GM03348 (cell line): ENCODE results near the gene COA8.

Source experiments
- DNase-seq: peaks from one replicate; pipeline ENCODE4 v3.0.0; 2012; ENCODE audit warnings: low spot score

The COA8 gene

DNA sequence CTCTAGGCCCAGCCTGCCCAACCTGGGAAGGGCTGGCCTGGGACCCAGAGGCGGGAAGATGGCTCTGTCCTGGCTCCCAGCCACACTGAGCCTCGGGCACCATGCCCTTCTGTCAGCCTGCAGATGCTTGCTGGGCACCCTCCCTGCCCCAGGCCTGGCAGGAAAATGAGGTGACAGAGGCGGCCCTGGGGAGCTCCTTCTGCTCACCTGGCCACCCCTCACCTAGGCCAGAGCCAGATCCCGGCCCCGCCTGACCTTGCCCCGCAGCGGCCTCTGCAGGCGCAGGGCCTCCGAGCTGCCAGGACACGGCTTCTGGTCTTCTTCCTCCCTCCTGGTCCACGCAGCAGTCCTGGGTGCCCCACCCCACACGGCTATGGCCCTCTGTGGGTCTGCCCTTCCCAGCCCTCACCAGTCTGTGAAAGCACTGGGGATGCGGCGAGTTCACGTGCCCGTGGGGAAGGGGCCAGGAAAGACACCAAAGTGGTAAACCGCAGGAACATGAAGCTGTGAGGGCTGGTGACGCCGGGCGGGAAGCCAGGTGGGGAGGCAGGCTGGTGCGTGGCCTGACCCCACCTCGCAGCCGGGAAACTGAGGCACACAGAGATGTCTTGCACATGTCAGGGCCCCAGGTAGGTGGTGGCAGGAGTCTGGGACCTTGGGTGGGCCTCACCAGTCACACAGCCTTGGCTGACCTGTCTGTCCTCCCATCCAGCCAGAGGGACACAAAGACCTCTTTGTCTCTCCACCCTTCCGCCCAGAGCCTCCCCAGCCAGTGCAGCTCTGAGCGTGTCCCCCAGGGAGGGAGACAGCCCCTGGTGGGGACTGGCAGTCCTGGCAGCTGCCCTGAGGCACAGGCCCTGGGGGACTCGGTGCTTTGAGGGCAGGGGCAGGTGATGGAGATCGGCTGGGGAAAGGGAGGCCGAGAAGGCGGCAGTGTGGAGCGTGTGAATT, 13.1 kb upstream of the COA8 start:
- DNase-seq: no peak

DNA sequence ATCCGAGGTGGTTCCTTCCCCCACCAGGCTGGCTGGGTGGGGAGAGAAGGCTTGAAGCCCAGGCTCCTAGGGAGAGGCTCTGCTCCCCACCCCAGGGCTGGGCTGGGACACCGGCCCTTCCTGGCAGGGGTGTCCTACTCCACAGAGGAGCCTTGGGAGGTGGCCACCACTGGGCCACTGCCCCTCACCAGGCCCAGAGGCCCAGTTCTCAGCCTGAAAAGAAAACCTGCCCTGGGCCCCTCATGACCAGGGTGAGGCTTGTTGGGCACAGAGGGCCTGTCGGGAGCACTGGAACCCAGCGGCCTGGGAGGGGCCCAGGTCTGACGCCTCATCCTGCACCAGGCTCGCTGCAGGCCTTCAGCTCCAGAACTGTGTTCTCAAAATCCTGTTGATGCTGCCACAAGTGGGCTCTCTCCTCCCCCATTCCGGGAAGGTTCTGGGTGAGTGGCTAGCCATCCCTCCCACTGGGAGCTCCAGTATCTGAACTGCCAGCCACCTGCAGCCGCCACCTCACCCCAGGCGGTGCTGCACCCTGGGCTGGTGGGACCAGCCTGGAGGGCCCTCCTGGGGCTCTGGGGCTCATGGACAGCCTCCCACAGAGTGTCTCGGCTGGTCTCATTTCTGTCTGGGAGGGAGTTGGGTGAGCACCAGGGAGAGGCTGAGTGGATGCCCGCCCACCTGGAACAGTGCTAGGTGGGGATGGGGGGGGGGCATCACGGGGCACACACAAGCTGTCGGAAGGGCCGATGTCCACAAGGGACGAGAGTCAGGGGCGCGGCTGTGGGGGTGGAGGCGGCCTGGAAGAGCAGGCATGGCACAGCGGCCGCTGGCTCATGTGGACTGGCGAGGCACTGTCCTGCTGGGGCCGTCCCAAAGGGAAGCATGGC, 12.1 kb upstream of the COA8 start:
- no peak for DNase-seq

- DNase-seq: no peak
Observed at GRCh38 chr14:103551338-103551762, 11.4 kb upstream of the COA8 start.

- peak; percentile 78 for DNase-seq
Observed at GRCh38 chr14:103552011-103552845, 10.5 kb upstream of the COA8 start.

GRCh38 chr14:103552846-103553210, 9.9 kb upstream of the COA8 start:
- DNase-seq: no peak

DNA sequence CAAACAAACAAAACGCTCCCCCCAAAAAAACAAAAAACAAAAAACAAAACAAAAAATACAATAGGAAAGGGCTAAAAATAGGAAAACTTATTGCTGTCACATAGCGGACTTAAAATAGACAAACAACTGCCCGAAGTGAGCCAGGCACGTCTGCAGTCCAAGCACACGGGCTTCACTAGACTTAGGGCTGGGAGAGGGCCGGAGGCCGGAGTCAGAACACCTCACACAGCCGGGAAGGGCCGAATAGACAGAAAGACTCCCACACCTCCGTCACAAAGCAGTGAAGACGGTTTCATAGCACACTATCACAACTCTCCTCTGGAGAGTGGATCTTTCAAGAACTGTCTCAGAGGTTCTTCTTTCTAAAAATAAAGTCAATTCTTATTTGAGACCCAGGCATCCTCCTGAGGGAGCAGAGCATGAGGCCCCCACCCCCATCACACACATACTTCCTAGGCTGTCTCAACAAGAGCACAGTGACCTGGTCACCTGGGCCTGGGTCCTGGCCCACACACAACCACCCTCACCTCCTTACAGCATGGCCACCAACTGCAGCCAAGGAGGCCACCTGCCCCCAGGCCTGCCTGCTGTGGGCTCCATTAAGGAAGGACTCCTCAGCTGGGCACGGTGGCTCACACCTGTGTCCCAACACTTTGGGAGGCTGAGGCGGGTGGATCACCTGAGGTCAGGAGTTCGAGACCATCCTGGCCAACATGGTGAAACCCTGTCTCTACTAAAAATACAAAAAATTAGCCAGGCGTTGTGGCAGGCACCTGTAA, 7.0 kb upstream of the COA8 start:
- DNase-seq: no peak

- DNase-seq: no peak
Observed at GRCh38 chr14:103556946-103557758, 5.6 kb upstream of the COA8 start.

DNA sequence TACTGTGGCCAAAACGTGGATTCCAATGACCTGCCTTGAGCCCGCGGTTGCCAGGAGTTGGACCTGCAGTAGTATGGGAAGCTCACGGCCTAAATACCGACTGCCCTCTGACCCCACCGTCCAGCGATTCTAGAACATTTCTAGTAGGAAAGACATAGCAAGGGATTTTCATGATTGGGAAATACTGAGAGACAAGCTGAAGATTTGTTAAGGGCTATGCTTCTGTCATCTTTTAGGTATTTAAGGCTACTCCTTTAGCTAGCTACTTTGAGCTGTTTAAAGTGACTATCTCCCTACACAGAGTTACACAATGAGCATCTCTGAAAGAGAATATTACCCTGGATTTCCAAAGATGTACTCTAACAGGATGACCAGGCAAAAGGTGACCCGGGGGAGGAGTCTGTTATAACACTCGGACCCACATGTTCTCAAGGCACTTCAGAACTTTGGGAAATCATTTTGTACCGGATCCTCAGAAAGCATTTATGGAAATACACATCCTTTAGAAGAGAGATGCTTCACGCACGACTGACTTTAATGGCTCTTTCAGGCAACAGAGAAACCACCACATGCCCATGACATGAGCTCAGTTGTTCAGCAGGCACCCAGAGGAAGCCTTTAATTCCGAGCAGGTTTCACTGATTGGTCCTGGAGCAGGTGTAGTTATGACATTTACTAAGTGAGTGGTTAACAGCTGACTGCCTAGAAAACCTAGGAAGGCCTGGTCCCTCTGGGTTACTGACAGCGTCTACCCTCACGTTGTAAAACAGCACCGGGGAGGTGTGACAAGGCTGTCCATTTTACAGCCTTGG, 4.5 kb upstream of the COA8 start:
- DNase-seq: peak; percentile 67

DNA sequence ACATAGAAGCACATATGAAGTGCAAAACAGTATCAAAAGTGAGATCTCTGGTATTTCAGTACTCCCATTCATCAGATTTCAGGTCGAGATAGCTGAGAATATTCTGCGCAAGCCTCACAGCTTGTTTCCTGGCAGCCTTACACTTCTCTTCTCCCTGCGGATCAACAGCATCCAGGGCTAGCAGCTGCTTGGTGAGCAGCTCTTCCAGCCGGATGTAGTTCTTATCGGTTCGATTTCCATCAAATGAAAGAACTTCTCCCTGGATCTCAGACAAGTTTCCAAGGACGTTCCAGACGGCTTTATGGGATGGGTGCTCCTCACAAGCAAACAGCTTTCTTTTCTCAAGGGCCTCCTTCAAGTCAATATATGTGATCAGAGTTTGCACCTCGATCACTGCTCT, 3.0 kb upstream of the COA8 start:
- no peak for DNase-seq

GRCh38 chr14:103560691-103561090, 2.1 kb upstream of the COA8 start:
- no peak for DNase-seq

DNA sequence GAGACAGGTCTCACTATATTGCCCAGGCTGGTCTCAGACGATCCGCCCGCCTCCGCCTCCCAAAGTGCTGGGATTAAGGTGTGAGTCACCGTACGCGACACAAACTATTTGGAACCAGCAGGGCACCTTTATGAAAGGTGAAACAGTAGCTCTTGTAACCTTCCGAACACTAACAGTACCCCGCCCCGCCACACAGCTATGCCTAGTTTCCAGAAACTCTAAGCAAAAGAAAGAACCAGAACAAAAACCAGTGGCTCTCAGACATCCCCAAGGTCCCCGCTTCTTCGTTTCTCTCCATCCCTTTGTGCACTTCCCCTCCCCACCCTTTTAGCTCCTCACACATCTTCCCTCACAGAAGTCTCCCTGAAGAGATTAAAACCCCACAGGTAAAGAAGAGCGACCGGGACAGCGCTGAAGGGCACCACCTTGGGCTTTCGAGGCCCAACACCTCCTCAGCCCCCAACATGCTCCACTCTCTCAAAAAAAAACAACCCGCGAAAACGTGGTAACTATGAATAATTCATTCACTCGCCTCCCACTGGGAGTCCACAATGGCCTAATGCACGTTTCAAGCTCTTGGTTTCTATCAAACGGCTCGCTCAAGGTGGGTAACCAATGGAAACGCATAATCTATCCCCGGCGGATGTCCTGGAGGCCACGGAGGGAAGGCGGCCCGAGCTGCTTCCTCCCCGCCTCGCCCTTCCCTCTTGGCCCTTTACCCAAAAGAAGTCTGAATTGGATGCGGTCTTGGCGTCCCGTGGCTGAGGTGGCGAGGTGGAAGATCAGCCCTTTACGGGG, 1.2 kb upstream of the COA8 start:
- peak; percentile 82 for DNase-seq

DNA sequence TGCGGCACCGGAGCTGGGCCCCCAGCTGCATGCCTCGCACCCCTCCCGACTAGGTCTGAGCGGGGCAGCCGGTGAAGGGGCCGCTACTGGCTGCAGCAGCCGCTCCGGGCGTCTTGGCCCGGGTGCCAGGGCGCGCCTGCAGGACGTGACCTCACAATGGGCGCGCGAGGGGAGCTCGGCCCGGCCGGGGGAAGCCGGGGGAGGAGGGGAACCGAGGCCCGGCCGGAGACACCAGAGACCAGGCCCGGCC, 656 bp upstream of the COA8 start:
- peak; percentile 79 for DNase-seq

GRCh38 chr14:103563226-103563620, 463 bp downstream of the COA8 start:
- DNase-seq: no peak

DNA sequence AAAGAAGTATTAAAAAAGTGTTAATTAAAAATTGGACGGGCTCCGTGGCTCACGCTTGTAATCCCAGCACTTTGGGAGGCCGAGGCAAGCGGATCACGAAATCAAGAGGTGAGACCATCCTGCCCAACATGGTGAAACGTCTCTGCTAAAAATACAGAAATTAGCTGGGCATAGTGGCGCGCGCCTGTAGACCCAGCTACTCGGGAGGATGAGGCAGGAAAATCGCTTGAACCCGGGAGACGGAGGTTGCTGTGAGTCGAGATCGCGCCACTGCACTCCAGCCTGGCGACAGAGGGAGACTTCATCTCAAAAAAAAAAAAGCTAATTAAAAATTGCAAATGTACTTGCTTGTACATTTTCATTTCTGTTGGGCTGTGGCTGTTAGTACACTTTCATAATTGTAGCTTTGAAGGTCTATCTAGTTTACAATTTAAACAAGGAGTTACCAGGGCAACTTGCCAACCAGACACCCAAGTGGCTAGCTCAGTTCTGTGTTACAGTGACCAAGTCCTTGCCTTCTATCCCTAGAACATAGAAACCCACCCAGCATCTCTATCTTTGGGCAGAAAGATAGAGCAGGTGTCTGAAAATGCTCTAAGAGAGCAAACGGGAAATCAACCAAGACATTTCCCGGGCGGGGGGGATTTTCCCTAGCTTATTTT, 1.2 kb downstream of the COA8 start:
- DNase-seq: no peak

- DNase-seq: no peak
Observed at GRCh38 chr14:103568952-103569351, 6.2 kb downstream of the COA8 start.

GRCh38 chr14:103569408-103569807, 6.6 kb downstream of the COA8 start:
- DNase-seq: no peak

DNA sequence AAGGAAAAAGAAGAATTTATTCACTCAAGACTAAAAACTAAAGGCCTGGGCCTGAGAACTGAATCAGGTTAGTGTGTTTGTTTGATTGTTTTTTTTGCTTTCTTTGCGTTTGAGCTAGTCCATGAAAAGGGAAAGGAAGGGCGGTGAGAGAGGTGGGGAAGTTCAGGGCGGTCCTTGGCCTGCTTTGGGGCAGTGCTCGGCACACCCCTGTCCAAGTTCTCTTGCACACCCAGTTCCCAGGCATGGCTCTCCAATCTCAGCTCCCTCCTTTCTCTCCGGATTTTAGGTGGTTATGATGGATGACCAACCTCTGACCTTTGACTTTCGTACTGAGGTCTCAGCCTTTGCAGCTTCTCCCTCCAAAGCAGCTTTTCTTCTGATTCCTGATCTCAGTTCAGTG, 11.3 kb downstream of the COA8 start:
- no peak for DNase-seq

DNA sequence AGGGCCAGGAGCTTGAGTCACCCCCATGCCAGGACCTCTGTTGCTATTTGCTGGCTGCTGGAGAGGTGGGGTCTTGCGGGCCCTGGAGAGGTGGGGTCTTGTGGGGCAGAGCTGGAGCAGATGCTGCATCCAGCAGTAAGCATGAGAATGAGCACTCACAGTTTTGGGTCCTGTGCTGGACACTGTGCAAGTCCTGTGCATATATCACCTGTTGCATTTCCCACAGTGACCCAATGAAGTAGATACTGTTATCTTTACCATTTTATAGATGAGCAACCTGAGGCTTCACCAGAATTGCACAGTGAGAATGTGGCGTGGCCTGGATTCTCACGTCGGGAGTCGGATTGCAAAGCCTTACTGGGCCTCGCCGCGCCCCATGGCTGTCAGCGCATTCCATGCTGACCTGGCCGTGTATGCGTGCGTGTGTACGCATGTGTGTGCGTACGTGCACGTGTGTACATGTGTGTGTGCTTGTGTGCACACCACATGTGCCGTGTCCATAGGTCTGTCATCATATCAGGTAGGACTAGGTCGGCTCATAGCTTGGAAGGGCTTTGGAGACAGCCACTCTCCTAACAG, 12.0 kb downstream of the COA8 start:
- no peak for DNase-seq
